ENCODE data around the gene CHSY3. TPM values are rescaled to one million over a fixed set of nuclear protein-coding genes. Genes with fewer than 3 reads are reported as not detected.

The CHSY3 gene
- total RNA-seq, 2 donors from 2014 or later = 1.2 to 2.0 TPM

GRCh38 chr5:130102960-130103359 lies 198.7 kb downstream of the CHSY3 start:
- WGBS, 2 experiments (ENCODE audit: insufficient coverage in 1 of 2, insufficient read length in 1 of 2) = 100% methylated on average over 1 of the region's 1 CpG; no CpG with 5 or more reads in 1 of the 2 experiments
- DNase-seq = no peak
- no peak overlapping the region for H3K4me3 Mint-ChIP-seq

GRCh38 chr5:130104895-130105688 lies 200.8 kb downstream of the CHSY3 start:
- H3K4me1 ChIP-seq (ENCODE audit: control insufficient read depth, insufficient read depth, low read length) = no peaks in the 10 kb centered on the region
- no peak overlapping the region for H3K27ac ChIP-seq (ENCODE audit: low read depth, low read length)
- Mint-ChIP-seq H3K4me3 (no peak overlapping the region), H3K27ac (no peak overlapping the region), H3K9me3 (no peaks in the 10 kb centered on the region), H3K36me3 (ENCODE audit: low read depth) (no peaks in the 10 kb centered on the region), H3K27me3 (ENCODE audit: insufficient read depth) (no peaks in the 10 kb centered on the region), H3K4me1 (no peaks in the 10 kb centered on the region)
- H3K27me3 ChIP-seq (ENCODE audit: control insufficient read depth, insufficient read depth, low read length, poor library complexity, severe bottlenecking) = no peaks in the 10 kb centered on the region
- WGBS, 2 experiments (ENCODE audit: insufficient coverage in 1 of 2, insufficient read length in 1 of 2) = 93% methylated on average over 1 of the region's 1 CpG; no CpG with 5 or more reads in 1 of the 2 experiments
- no peak for DNase-seq
- no peak for TF ChIP-seq CTCF (conservative IDR thresholded peaks at IDR 0.05)
- H3K4me3 ChIP-seq (ENCODE audit: low read length) = no peak overlapping the region
- H3K36me3 ChIP-seq (ENCODE audit: control insufficient read depth, insufficient read depth, low read length) = no peaks in the 10 kb centered on the region
- no peak overlapping the region for H3K9ac ChIP-seq (ENCODE audit: extremely low read depth, low read length, poor library complexity, severe bottlenecking)
- no peaks in the 10 kb centered on the region for H3K9me3 ChIP-seq (ENCODE audit: control insufficient read depth, low read length)

More at GRCh38 chr5:130102960-130103359, 198.7 kb downstream of the CHSY3 start:
- Histone ChIP-seq H3K9ac (ENCODE audit: extremely low read depth, low read length, poor library complexity, severe bottlenecking) (no peak overlapping the region), H3K27me3 (ENCODE audit: control insufficient read depth, insufficient read depth, low read length, poor library complexity, severe bottlenecking) (no peaks in the 10 kb centered on the region), H3K4me1 (ENCODE audit: control insufficient read depth, insufficient read depth, low read length) (no peaks in the 10 kb centered on the region), H3K36me3 (ENCODE audit: control insufficient read depth, insufficient read depth, low read length) (no peaks in the 10 kb centered on the region), H3K9me3 (ENCODE audit: control insufficient read depth, low read length) (no peaks in the 10 kb centered on the region), H3K4me3 (ENCODE audit: low read length) (no peak overlapping the region), H3K27ac (ENCODE audit: low read depth, low read length) (no peak overlapping the region)
- TF ChIP-seq CTCF (conservative IDR thresholded peaks at IDR 0.05) = no peak
- H3K9me3 Mint-ChIP-seq = no peaks in the 10 kb centered on the region
- H3K27me3 Mint-ChIP-seq (ENCODE audit: insufficient read depth) = no peaks in the 10 kb centered on the region
- no peaks in the 10 kb centered on the region for H3K36me3 Mint-ChIP-seq (ENCODE audit: low read depth)
- no peak overlapping the region for H3K27ac Mint-ChIP-seq
- H3K4me1 Mint-ChIP-seq = no peaks in the 10 kb centered on the region

- Mint-ChIP-seq H3K36me3 (ENCODE audit: low read depth) (no peaks in the 10 kb centered on the region), H3K9me3 (no peaks in the 10 kb centered on the region), H3K27me3 (ENCODE audit: insufficient read depth) (no peaks in the 10 kb centered on the region), H3K27ac (no peak overlapping the region), H3K4me1 (no peaks in the 10 kb centered on the region), H3K4me3 (no peak overlapping the region)
- no peak overlapping the region for H3K4me3 ChIP-seq (ENCODE audit: low read length)
- no peaks in the 10 kb centered on the region for H3K36me3 ChIP-seq (ENCODE audit: control insufficient read depth, insufficient read depth, low read length)
- DNase-seq = no peak
- TF ChIP-seq CTCF (conservative IDR thresholded peaks at IDR 0.05) = no peak
- H3K27me3 ChIP-seq (ENCODE audit: control insufficient read depth, insufficient read depth, low read length, poor library complexity, severe bottlenecking) = no peaks in the 10 kb centered on the region
- no peaks in the 10 kb centered on the region for H3K9me3 ChIP-seq (ENCODE audit: control insufficient read depth, low read length)
- no peak overlapping the region for H3K9ac ChIP-seq (ENCODE audit: extremely low read depth, low read length, poor library complexity, severe bottlenecking)
- H3K27ac ChIP-seq (ENCODE audit: low read depth, low read length) = no peak overlapping the region
- no peaks in the 10 kb centered on the region for H3K4me1 ChIP-seq (ENCODE audit: control insufficient read depth, insufficient read depth, low read length)
Observed at GRCh38 chr5:130106480-130106879, 202.2 kb downstream of the CHSY3 start.

Measured in endodermal cell (in vitro differentiated cells).